C4-2B (cell line): Measurements from ENCODE around the gene GSS.

Experiments used
- CTCF ChIP-seq: fragments of 450-650 bp; conservative IDR thresholded peaks from 2 replicates; pipeline ENCODE4 v1.5.1; 2017; ENCODE audit warnings: mild to moderate bottlenecking
- ZFX ChIP-seq: fragments of 450-650 bp; IDR thresholded peaks from 2 replicates; pipeline ENCODE4 v1.6.1; 2017

- no peak for TF ChIP-seq CTCF
- no peak for TF ChIP-seq ZFX
Measured at GRCh38 chr20:34967421-34967820, 11.8 kb upstream of the GSS start.
